Measurements from ENCODE around the gene DUSP22.

The DUSP22 gene

GRCh38 chr6:300494-301198 lies 8.4 kb downstream of the DUSP22 start:
- H3K4me1 ChIP-seq (ENCODE audit: low read length) = peaks cover 77% of the 10 kb centered on the region
- no peak overlapping the region for H3K9ac ChIP-seq (ENCODE audit: low read length)
- H4K20me1 ChIP-seq (ENCODE audit: insufficient read depth, low read length) = no peaks in the 10 kb centered on the region
- no peaks in the 10 kb centered on the region for H3K27me3 ChIP-seq (replicated peaks; ENCODE audit: insufficient read depth, low read length)
- TF ChIP-seq EZH2 (optimal IDR thresholded peaks at IDR 0.05; ENCODE audit: low read depth, low read length) (no peak), EZH2phosphoT487 (IDR thresholded peaks at IDR 0.05; ENCODE audit: low read length) (no peak), CTCF (IDR thresholded peaks at IDR 0.05; ENCODE audit: low read length) (no peak)
- peaks cover 53% of the 10 kb centered on the region for H3F3A ChIP-seq (ENCODE audit: insufficient read depth, low read length)
- no peak overlapping the region for H3K4me2 ChIP-seq (ENCODE audit: low read depth, low read length)
- H3K27ac ChIP-seq (ENCODE audit: low read length) = no peak overlapping the region
- H3K79me2 ChIP-seq (ENCODE audit: low read length) = peaks cover 92% of the 10 kb centered on the region
- H3K9me2 ChIP-seq (replicated peaks; ENCODE audit: insufficient read depth, low read length) = no peaks in the 10 kb centered on the region
- H3K9me3 ChIP-seq (replicated peaks; ENCODE audit: insufficient read depth, low read length) = no peaks in the 10 kb centered on the region
- DNase-seq = no peak
- no peak overlapping the region for H3K4me3 ChIP-seq (ENCODE audit: low read length)
- H2AFZ ChIP-seq (ENCODE audit: low read length) = no peak overlapping the region
- H3K36me3 ChIP-seq (replicated peaks; ENCODE audit: insufficient read depth, low read length) = no peaks in the 10 kb centered on the region

GRCh38 chr6:301526-301925 lies 9.2 kb downstream of the DUSP22 start:
- no peak for DNase-seq
- H3K4me2 ChIP-seq (ENCODE audit: low read depth, low read length) = no peak overlapping the region
- no peak overlapping the region for H3K27ac ChIP-seq (ENCODE audit: low read length)
- no peak overlapping the region for H3K9ac ChIP-seq (ENCODE audit: low read length)
- H3K4me1 ChIP-seq (ENCODE audit: low read length) = peaks cover 76% of the 10 kb centered on the region
- no peaks in the 10 kb centered on the region for H3K36me3 ChIP-seq (replicated peaks; ENCODE audit: insufficient read depth, low read length)
- H3K4me3 ChIP-seq (ENCODE audit: low read length) = no peak overlapping the region
- no peaks in the 10 kb centered on the region for H3K27me3 ChIP-seq (replicated peaks; ENCODE audit: insufficient read depth, low read length)
- H2AFZ ChIP-seq (ENCODE audit: low read length) = no peak overlapping the region
- H3K79me2 ChIP-seq (ENCODE audit: low read length) = peaks cover 87% of the 10 kb centered on the region
- H3K9me3 ChIP-seq (replicated peaks; ENCODE audit: insufficient read depth, low read length) = no peaks in the 10 kb centered on the region
- peaks cover 53% of the 10 kb centered on the region for H3F3A ChIP-seq (ENCODE audit: insufficient read depth, low read length)
- no peaks in the 10 kb centered on the region for H3K9me2 ChIP-seq (replicated peaks; ENCODE audit: insufficient read depth, low read length)
- no peak for TF ChIP-seq CTCF (IDR thresholded peaks at IDR 0.05; ENCODE audit: low read length)
- TF ChIP-seq EZH2phosphoT487 (IDR thresholded peaks at IDR 0.05; ENCODE audit: low read length) = no peak
- TF ChIP-seq EZH2 (optimal IDR thresholded peaks at IDR 0.05; ENCODE audit: low read depth, low read length) = no peak
- no peaks in the 10 kb centered on the region for H4K20me1 ChIP-seq (ENCODE audit: insufficient read depth, low read length)

GRCh38 chr6:301929-302705 lies 9.8 kb downstream of the DUSP22 start:
- no peak overlapping the region for H2AFZ ChIP-seq (ENCODE audit: low read length)

More at GRCh38 chr6:301929-302705, 9.8 kb downstream of the DUSP22 start:
- no peaks in the 10 kb centered on the region for H3K9me2 ChIP-seq (replicated peaks; ENCODE audit: insufficient read depth, low read length)
- peaks cover 54% of the 10 kb centered on the region for H3F3A ChIP-seq (ENCODE audit: insufficient read depth, low read length)
- H3K4me2 ChIP-seq (ENCODE audit: low read depth, low read length) = no peak overlapping the region
- no peak for DNase-seq
- peaks cover 76% of the 10 kb centered on the region for H3K4me1 ChIP-seq (ENCODE audit: low read length)
- H3K79me2 ChIP-seq (ENCODE audit: low read length) = peaks cover 87% of the 10 kb centered on the region
- no peaks in the 10 kb centered on the region for H3K27me3 ChIP-seq (replicated peaks; ENCODE audit: insufficient read depth, low read length)
- H3K36me3 ChIP-seq (replicated peaks; ENCODE audit: insufficient read depth, low read length) = no peaks in the 10 kb centered on the region
- no peak overlapping the region for H3K27ac ChIP-seq (ENCODE audit: low read length)
- no peaks in the 10 kb centered on the region for H3K9me3 ChIP-seq (replicated peaks; ENCODE audit: insufficient read depth, low read length)
- TF ChIP-seq CTCF (IDR thresholded peaks at IDR 0.05; ENCODE audit: low read length) (no peak), EZH2phosphoT487 (IDR thresholded peaks at IDR 0.05; ENCODE audit: low read length) (no peak), EZH2 (optimal IDR thresholded peaks at IDR 0.05; ENCODE audit: low read depth, low read length) (no peak)
- no peak overlapping the region for H3K4me3 ChIP-seq (ENCODE audit: low read length)
- no peak overlapping the region for H3K9ac ChIP-seq (ENCODE audit: low read length)
- no peaks in the 10 kb centered on the region for H4K20me1 ChIP-seq (ENCODE audit: insufficient read depth, low read length)
